Mucosa of gallbladder (tissue), 1 donor: Measurements from ENCODE around the gene CRYZ. TPM values are rescaled to one million over a fixed set of nuclear protein-coding genes. Genes with fewer than 3 reads are reported as not detected.
A peak's percentile ranks its signal among the peaks of the same experiment; 100 is the strongest.

Source experiments
- DNase-seq: peaks from one replicate; pipeline ENCODE4 v3.0.0-alpha.2; 2020; ENCODE audit warnings: low spot score
- total RNA-seq: library from RNA; stranded (reverse); gene quantifications from one replicate; pipeline ENCODE4 v1.2.1, GENCODE V29; 2021
- donor health status: DM: no; HTN: no; CAD: no.

Gene CRYZ
- total RNA-seq, 1 donor from 2014 or later, result 174 TPM

DNA sequence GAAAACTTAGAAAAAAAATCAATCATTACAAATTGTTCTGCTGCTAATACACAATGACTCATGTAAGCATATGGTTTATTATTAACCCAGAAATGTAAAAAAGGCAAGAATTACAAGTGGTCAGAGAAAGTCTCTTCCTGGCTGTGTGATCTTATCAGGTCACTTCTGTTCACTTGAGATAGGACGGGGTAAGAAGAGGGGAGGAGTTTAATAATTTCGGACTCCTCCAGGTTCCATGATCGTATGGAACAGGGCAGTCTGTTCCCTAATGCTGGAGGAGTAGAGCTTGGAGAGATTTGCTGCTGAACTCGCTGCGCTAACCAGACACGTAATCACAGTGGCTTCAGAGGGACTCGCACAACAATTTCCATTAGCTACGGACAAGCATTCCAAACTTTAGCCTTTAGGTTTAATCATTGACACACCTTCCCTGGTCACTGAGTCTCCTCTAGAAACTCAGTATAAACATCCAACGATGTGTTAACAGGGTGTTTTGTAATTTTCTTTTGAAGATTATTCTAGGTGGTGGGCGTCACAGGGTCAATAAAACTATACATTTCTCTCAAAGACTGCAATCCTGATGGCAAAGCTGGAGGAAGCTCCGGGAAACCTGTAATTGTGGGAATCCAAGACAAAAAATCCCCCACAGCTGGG is 1.3 kb downstream of the CRYZ start:
- DNase-seq, result peak; percentile 37

DNA sequence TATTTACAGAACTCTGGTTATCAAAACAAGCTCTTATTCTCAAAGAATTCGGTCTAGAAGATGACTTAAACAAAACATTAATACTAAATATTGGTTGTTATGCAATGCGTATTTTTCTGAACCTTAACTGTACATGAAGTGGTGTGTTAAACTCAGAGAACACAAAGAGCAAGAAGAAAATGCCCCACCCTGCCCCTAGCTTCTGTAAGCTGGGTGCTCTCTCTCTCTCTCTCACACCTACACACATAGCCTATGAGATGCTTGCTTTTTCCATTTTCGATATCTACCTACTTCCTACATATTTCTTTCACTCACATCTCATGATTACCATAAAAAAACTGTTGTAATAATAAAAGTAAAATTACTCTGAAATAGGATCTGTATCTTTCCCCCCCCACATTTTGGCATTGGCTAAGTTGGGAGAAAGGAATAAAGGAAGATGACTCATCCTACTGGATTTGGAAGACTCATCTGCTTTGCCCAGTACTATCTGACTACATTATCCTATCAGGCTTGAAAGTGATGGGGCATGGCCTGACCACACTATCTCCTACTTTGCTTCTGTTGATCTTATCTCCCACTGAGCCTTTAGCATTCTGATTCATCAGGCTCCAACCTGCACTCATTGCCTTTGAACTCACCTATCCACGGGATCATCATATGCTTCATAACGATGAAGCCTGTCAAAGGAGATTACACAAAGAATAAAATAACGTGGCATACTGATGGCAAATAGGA is 2.9 kb downstream of the CRYZ start:
- no peak for DNase-seq

DNA sequence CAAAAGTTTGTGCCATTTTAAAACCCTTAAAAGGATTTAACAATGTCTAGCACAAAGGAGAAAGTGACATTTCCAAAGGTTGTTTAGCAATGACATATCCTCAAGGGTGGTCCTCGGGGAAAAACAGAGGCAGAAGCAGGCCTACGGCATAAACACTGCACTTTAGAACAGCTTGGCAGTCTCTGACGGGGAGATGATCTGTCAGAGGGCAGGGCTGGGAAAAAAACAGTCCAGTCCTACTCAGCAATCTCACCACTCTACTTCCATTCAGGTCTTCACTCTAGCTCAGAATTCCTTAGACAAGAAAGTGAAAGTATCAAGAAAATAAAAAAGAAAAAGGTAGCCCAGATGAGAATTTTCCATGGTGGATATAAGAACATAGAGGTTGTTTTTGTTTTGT is 4.1 kb downstream of the CRYZ start:
- no peak for DNase-seq

DNA sequence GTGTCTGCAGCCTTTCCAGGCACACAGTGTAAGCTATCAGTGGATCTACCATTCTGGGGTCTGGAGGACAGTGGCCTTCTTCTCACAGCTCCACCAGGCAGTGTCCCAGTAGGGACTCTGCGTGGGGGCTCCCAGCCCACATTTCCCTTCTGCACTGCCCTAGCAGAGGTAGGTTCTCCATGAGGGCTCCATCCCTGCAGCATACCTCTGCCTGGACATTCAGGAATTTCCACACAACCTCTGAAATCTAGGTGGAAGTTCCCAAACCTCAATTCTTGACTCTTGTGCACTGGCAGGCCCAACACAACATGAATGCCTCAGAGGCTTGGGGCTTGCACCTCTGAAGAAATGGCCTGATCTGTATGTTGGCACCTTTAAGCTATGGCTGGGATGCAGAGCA is 6.8 kb downstream of the CRYZ start:
- DNase-seq, result no peak

DNA sequence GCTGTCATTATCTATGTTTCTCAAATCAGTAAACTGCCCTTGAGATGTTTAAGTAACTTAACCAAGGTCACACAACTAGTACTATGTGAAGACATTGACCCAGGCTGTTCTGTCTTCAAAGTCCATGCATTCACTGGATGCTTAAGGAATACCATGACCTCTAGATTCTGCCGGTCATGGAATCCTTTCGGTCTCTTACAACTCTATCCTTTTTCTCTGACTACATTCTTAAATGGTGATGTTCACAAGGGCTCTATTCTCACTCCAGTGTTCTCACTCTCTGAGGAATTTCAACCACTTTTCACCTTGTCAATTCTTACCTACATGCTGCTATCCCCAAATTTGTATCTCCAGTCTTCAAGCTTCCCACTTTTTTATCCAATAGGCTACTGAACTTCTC is 15.2 kb downstream of the CRYZ start:
- no peak for DNase-seq

DNA sequence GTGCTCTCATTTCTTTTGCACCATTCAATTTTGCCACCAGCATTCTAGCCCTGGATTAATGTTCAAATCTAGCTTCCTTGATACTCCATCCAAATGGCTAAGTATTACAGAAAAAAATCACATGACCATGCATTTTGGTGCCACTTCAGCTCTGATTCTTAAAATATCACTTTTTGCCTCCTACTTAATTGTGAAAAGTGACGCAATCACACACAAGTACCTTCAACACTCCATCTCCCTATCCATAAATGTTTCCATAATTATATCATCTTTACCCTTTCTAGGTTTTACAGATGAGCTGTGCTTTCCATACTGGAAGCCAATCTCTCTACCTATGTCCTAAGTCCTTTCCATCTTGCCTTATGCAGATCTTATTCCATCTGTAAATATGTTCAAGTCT is 16.0 kb downstream of the CRYZ start:
- DNase-seq, result no peak

DNA sequence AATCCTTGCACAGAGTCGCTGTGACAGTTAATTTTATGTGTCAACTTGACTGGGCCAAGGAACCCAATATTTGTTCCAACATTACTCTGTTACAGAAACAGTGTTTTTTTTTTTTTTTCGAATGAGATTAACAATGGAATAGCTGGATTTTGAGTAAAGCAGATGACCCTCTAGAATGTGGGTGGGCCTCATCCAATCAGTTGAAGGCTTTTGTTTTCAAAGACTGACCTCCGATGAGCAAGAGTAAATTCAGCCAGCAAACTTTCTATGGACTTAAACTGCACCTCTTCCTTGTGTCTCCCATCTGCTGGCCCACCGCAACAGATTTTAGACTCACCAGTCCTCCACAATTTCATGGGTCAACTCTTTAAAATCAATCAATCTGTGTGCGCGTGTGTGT is 17.0 kb downstream of the CRYZ start:
- DNase-seq, result no peak

DNA sequence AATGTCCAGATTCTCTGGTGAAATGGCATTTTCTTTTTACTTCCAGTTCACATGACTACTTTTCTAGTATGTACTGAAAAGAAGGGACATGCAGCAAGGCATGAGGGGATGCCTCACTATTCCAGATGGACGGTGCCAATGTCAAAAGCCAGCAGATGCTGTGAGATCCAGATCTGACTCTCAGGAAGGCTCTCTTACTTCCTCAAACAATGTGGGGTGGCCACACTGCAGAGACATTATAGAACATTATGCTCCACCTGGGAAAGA is 17.7 kb downstream of the CRYZ start:
- DNase-seq, result no peak

DNA sequence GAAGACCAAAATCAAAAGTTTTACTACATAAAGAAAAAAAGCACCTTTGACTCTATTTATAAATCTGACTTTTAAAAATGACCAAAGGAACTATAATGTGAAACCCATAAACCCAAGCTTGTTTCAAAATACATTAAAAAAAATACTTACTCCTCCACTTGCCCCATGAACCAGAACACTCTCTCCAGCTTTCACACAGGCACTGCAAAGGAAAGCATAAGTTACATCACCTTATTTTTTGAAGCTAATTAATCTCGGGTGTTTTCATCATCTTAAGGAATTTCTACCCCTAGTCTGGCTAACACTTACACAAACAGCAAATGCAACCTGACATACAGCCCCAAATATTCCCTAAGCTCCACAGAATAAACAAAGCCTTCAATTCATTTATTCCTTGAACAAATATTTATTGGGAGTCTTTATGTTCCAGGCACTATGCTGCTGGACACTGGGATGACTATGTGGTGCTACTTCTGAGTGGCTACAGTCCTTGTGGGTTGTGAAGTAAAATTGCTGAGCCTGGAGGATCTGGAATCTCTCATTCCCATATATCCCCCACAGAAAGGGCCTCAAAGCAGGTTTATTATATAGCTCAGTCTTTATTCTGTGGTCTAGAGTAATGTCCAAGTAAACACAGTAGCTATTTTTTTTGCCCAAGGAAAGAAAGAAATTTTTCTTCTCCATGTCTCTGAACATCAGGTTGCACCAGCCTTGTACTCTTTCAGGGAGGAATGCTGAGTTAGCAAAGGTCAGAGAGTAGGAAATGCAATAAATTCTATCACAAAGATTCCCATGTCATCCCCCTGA is 18.2 kb downstream of the CRYZ start:
- no peak for DNase-seq

DNA sequence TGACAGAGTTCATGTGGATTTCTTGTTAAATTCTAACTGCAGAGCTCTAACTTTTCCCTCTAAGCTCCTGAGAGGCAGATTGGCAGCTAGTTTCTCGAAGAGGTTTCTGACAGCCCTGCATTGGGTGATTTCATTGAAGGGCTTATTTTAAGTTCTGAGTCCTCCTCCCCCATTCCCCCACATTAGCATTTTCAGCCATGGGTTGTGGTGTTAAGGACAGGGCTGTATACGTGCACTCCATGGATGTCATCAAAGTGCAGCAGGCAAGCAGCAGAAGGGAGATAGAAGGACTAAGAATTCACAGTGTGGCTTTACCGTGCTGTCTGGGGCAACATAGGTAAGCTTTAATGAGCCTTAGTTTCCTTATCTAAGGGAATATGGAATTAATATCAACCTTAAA is 19.0 kb downstream of the CRYZ start:
- no peak for DNase-seq

DNA sequence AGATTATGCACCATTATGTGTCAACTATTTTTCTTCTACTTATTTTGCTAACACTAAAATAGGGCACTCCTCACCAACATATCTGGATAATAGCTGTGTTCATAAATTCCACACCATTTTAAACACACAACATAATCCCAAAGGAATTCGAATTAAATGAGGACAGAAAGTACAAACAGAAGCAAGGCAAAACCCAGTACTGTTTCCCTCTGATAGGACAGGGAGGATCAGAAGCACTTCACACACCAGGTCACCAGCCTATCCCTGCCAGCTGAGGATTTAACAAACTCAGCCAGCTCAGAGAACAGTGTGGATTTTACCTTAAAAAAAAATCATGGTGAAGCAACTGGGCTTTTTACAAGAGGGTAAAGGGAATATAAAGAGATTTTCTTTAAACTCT is 20.0 kb downstream of the CRYZ start:
- DNase-seq, result no peak

DNA sequence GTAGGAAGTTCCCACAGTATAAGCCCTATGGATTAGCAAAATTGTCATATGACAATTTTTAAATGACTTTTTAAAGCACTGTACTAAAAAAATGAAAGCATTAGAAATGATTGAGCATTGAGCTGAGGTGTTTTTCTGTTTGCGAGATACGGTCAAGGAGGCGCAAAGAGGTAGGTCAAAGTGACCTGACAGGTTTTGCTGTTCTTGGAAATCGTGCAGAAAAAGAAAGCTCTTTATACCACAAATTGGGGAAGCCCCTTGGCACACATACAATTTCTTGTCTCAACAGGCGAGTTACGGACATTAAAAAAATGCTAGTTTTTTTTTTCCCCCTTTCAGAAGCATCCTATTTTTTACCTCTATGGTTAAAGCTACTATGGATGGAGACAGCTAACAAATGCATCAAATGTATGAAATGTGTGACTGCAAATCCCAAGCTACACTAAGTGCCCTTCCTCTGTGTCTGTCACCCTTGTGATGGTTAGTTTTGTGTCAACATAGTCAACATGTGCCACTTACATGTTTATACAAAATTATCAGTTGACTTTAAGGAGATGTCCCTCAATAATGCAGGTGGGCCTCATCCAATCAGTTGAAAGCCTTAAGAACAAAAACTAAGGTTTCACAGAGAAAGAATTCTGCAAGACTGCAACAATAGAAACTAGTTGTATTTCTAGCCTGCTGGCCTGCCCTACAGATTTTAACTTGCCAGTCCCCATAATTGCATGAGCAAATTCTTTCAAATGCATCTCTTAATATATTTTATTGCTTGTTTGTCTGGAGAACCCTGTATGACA is 29.3 kb downstream of the CRYZ start:
- DNase-seq, result no peak

DNA sequence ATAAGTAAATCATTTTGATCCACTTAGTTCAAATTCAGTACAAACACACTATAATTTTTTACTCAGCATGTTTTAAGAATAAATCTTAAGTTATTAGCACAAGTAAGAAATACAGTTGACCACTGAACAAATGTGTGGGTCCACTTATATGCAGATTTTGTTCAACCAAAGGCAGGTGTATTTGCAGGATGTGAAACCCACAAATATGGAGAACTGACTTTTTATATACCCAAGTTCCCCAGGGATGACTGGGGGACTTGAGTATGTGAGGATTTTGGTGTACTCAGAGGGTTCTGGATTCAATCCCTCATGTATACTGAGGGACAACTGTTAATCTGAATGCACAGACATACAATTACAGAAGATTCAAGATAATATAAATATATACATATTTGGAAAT is 33.5 kb downstream of the CRYZ start:
- no peak for DNase-seq

DNA sequence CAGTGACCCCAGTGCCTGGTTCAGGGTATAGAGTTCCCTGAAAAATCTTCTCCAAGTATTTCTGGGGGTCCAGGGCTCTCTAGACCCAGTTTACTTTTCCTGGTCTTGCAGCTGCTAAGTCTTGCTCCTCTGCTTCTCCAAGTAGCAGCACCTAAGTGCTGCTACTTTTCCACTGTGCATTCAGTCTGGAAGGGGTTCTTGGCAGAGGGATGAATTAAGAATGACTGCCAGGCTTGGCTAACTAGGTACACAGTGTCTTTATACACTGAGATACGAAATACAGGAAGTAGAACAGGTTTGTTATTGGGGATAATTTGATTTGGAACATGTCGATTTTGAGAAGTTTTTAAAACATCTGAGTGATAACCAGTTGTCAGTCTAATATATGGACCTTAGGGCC is 35.0 kb downstream of the CRYZ start:
- no peak for DNase-seq

DNA sequence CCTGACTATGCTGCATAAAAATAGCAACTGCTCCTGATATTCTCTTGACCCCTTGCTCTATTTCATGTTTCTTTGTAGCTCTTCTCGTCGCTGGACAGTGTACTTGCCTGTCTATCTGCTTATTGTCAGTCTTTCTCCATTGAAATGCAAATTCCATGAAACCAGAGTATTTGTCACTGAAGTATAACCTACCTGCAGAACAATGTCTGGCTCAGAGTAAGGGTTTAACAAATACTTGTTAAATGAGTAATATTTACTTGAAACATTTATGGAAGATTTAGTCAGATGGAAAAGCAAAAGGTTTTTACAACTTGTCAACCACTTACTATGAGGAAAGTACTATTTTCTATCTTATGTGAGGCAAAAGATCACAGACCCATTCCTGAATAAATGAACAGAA is 39.4 kb downstream of the CRYZ start:
- DNase-seq, result no peak

DNA sequence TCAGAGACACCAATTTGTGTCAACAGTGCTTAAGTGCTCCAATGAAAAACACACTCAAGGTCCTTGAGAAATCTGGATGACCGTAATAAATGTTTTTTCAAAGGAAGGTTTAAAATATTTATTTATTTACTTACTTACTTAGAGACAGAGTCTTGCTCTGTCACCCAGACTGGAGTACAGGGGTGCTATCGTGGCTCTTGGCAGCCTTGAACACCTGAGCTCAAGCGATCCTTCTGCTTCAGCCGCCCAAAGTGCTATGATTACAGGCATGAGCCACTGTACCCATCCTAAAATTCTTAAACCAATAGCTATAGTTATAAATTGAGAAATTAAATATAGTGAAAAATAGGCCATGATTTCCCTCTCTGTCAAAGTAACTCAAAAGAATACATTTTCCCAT is 41.9 kb downstream of the CRYZ start:
- no peak for DNase-seq

DNA sequence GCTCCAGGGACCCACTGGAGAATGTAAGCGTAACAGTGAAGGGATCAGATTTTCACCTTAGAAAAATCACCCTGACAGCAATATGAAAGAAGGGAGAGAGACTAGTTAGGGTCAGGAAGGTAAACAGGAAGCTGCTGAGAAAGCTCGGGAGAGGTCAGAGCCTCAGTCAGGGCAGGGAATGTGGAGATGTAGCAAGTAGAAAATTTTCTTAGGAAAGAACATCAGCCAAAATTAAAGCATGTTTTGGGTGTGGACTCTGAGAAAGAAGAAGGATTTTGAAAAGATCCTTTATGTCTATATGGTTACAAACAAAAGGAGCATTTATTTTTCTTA is 42.5 kb downstream of the CRYZ start:
- DNase-seq, result no peak

DNA sequence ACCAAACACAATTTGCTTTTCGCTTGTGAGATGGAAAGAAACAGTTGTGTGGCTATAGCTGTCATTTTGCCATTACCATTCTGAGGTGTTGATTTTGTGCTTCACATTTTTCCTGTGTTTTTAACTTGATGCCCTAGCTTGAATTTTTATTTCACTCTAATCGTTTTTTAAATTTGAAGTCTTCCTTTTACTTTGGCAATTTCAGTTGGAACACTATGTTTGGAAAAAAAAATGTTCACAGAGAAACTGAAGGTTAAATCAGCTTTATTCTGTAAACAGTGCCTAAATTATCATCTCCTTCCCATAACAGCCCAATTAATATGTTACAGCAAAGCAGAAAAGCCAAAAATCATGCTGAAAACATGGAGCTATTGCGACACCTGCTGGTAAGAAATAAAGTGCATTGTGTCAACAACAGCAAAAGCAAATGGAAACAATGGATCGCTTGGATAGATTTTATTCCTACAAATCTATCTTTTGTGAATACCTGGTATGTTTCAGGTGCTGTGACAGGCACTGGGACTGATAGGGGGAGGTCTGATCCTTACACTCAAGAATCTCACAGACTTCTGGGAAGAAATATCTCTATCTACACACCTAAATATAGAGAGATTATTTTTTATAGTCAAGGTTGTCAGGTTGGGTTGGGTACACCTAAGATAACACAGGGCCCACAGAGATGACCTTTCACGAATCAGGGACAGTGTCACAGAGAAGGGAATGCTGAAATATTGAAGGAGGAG is 43.1 kb downstream of the CRYZ start:
- DNase-seq, result peak; percentile 49

DNA sequence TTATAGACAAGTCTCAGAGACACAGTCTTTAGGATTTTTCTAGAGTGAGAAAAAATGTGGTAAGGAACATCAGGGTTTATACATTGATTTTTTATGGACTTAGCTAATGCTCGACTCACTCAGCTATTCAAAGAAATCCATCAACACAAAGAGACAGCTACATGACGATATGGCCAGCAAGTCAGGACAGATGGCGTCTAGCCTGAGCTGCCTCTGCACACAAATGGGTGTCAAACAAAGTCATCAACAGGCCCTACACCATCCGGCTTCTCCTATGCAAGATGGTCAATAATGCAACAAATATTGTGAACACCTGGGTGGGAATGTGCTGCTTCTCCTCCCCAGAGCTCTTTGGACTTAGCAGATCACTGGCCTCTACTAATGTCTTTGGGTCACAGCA is 45.9 kb downstream of the CRYZ start:
- no peak for DNase-seq

DNA sequence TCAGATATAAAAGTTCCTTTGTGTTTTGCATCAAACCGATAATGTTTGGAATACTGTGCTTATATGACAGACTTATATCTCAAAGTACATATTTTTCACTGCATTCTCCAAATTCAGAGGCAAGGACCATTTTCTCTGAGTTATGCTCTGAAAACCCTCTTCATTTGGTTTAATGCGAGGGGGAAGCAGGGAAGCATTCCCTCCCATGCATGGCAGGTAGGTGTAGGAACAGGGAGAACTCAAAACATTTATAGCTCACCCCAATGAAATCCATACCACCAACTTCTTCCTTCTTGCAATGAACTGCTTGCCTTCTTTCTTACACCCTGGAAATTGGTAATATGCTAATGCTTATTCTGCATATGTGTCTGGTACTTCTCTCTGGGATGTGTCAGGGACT is 48.5 kb downstream of the CRYZ start:
- no peak for DNase-seq

DNA sequence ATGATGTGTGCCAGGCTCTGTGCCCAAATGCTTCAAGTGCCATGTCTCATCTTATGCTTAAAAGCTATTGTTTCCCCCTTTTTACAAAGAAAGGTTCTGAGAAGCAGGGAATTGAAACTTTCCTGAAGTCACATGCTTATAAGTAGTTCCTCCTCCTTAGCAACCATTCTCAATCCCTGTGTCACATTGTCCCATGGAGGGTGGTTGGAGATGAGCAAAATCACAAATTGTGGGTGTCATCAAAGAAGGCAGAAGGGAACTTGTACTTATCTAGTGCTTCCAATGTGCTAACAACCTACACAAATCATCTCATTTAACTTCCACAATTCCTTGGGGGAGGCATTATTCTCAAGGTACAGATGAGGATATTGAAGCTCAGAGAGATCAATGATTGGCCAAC is 49.2 kb downstream of the CRYZ start:
- DNase-seq, result no peak

DNA sequence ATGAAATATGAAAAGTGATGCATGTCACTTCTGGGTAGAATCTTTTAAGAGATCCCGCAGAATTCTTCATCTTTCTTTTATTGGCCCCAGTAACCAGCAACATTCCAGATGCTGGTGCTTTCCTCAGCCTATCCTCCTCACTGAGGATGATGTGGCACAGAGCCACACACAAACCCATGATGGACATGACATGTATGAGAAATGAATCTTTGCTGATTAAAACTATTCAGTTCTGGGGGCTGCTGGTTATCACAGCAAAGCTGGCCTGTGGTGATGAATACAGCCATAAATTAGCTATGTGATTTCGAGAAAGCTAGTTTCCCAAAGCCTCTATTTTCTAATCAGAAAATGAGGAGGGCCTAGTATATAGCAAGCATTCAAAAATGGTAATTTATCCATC is 51.0 kb downstream of the CRYZ start:
- DNase-seq, result no peak
